HuH-7.5 (cell line): ENCODE results near the gene HASPIN.

ENCODE experiments used
- DNase-seq: peaks from one replicate; pipeline ENCODE4 v3.0.0; 2011; ENCODE audit warnings: low spot score

HASPIN gene

DNA sequence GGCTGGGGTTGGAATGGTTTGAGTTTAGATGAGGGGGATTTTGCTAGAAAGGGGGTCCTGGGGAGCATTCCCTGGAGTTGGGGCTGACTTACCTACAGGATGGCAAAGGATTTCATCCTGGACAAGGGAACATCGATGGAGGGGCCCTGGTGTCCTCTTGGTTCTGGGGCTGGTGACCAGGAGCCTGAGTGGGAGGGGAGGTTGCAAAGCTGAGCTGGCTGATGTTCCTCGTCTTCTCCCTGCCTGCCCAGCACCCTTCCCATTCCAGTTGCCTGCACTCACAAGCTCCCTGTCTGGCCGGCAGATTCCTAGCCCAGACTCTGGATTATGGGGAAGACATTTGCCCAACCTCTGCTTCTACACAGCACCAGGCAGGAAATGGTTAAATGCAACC lies 40.1 kb downstream of the HASPIN start:
- DNase-seq: no peak

DNA sequence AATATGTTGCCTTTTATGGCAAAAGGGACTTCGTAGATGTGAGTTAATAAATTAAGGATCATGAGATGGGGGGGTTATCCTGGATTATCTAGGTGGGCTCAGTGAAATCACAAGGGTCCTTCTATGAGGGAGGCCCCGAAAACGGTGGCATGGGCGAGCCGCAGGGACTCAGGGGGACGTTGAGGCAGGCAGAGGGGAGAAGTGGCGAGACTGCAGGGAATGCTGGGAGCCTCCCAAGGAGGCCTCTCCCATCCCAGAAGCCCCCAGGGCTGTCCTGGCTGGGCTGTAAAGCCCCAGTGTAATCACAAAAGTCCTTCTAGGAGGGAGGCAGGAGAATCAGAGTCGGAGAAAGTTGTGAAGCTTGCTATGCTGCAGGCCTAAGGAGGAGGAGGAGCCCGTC lies 42.3 kb downstream of the HASPIN start:
- DNase-seq: no peak

DNA sequence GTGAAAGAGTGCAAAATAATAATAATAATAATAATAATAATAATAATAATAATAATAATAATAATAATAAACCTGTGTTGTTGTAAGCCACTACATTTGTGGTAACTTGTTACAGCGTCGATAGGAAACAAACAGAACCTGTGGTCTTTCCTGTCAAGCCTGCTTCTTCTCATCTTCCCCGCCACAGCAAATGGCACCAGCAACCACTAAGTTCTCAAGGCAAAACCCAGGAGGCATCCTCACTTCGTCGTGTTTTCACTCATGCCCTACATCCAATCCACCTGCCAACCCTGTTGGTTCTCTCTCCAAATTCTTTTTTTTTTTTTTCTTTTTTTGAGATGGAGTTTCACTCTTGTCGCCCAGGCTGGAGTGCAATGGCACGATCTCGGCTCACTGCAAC lies 43.1 kb downstream of the HASPIN start:
- no peak for DNase-seq

DNA sequence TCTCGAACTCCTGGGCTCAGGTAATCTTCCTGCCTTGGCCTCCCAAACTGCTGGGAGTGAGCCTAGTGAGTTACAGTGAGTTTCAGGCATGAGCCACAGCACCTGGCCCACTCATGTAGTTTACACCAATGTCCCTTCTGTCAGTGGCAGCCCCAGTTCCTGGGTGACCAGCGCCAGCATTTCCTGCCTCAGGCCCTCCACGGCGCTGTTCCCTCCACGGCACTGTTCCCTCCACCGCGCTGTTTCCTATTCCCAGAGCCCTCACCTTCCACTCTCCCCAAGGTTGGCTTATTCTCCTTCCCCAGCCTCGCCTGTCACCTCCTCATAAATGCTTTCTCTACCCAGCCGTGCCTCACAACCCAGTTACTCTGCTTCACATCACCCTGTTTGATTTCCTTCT lies 44.6 kb downstream of the HASPIN start:
- DNase-seq: no peak

DNA sequence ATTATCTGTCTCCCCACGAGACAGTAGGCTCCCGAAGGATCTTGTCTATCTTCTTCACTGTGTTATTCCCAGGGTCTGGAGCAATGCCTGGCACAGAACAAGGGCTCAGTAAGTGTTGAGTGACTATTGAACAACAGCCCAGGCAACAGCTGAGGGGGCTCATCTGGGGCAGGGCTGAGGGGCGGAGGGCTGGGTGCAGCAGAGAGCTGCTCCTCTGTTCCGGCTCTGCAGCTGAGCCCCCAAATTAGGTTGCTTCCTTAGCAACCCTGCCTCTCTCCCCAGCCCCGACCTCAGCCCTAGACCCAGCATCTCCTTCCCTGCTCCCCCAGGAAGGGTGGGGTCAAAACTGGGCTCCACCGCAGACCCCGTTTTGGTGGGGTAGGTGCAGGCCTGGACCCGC lies 45.1 kb downstream of the HASPIN start:
- no peak for DNase-seq

DNA sequence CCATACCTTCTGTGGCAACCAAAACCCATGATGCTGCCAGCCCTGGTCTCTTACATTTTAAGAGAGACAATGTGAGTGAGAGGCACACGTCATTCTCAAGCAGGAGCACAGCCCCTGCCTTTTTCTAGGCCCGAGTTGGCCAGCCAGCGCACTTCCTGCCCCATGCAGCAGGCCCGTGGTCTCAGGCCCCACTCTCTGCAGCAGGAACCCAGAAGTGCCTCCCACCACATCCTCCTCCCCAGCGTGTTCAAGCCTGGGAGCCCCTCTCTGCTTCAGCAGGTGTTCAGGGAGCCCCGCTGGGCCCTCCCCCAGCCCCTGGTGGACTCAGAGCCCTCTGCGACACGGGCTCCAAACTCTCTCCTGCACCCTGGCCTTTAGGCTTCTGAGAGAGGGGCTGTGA lies 46.8 kb downstream of the HASPIN start:
- DNase-seq: no peak

DNA sequence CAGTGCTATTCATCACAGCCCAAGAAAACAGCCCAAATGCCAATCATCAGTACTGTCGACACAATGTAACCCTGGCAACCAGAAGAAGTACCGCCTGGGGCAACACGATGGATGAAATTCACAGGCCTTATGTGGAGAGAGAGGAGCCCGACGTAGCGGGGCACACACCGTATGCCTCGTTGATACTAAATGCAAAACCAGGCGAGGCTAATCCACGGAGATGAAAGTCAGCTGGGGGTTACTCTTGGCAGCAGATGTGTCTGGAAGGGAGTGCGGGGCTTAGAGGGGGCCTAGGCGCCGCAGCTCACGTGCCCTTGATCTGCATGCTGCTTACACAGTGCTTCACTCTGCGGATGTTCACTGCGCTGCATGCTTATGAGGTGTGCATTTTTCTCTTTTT lies 47.4 kb downstream of the HASPIN start:
- no peak for DNase-seq

DNA sequence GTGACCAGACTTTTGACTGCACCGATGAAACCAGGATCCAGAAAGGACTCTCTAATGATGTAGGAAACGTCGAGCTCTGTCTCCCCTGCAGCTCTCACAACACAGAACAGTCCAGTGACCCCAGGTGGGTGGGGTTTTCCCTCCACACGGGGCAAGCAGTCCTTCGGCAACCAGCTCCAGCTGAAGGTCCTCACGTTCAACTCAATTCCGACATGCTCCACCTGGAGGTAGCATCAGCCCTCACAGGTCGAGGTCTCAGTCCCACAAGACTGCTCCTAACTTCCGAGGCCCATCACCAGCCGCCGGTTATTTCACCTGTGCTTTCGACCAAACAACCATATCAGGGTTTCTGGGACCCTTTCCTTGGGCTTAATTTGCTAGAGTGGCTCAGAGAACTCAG lies 49.1 kb downstream of the HASPIN start:
- no peak for DNase-seq

DNA sequence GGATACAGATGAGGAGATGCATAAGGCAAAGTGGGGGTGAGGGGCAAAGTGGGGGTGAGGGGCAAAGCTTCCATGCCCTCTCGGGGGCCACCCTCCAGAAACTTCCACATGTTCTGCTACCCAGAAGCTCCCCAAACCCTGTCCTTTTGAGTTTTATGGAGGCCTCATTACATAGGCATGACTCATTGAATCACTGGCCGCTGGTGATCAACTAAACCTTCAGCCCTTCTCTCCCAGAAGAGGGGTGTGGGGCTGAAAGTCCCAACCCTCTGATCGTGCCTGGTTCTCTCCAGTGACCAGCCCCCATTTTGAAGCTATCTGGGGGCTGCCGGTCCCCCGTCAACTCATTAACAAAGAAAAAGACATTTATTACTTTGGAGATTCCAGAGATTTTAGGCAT lies 49.8 kb downstream of the HASPIN start:
- DNase-seq: no peak

DNA sequence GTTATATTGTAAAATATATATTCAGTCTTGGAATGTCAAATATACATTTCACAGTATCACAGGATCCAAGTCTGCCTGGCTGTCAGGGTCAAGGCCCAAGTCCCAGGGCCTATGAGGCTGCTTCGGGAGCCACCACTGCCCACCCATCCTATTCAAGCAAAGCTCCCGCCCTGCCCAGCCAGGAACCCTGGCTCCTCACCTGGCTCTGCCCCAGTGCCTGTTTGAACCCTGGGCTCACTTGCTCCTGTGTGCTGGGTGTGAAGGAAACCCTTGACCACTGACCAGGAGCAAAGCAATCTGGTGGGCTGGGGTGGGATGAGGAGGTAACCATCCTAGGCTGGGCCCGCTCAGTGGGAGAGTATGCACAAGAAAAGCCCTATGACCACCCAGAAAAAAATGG lies 50.3 kb downstream of the HASPIN start:
- DNase-seq: no peak
